ENCODE data around the gene MRAP2.

Gene MRAP2

GRCh38 chr6:84002226-84002625 lies 31.3 kb upstream of the MRAP2 start:
- TF ChIP-seq CTCF (IDR thresholded peaks at IDR 0.05; ENCODE audit: low read depth, low read length, missing control alignments), result no peak
- no peak overlapping the region for H3K4me3 ChIP-seq (ENCODE audit: low read depth, low read length)
- no peak for DNase-seq (ENCODE audit: low read depth)

GRCh38 chr6:84003131-84003530 lies 30.4 kb upstream of the MRAP2 start:
- H3K4me3 ChIP-seq (ENCODE audit: low read depth, low read length), result no peak overlapping the region
- DNase-seq (ENCODE audit: low read depth), result no peak
- TF ChIP-seq CTCF (IDR thresholded peaks at IDR 0.05; ENCODE audit: low read depth, low read length, missing control alignments), result no peak

- DNase-seq (ENCODE audit: low read depth), result no peak
- TF ChIP-seq CTCF (IDR thresholded peaks at IDR 0.05; ENCODE audit: low read depth, low read length, missing control alignments), result no peak
Observed at GRCh38 chr6:84003654-84004053, 29.9 kb upstream of the MRAP2 start.

GRCh38 chr6:84007871-84008270 lies 25.7 kb upstream of the MRAP2 start:
- no peak for DNase-seq (ENCODE audit: low read depth)
- H3K4me3 ChIP-seq (ENCODE audit: low read depth, low read length), result no peak overlapping the region
- TF ChIP-seq CTCF (IDR thresholded peaks at IDR 0.05; ENCODE audit: low read depth, low read length, missing control alignments), result no peak

More at GRCh38 chr6:84003654-84004053, 29.9 kb upstream of the MRAP2 start:
- no peak overlapping the region for H3K4me3 ChIP-seq (ENCODE audit: low read depth, low read length)

GRCh38 chr6:84013354-84013753 lies 20.2 kb upstream of the MRAP2 start:
- H3K4me3 ChIP-seq (ENCODE audit: low read depth, low read length), result no peak overlapping the region
- no peak for TF ChIP-seq CTCF (IDR thresholded peaks at IDR 0.05; ENCODE audit: low read depth, low read length, missing control alignments)
- no peak for DNase-seq (ENCODE audit: low read depth)

GRCh38 chr6:84013931-84014330 lies 19.6 kb upstream of the MRAP2 start:
- no peak for DNase-seq (ENCODE audit: low read depth)
- no peak overlapping the region for H3K4me3 ChIP-seq (ENCODE audit: low read depth, low read length)
- TF ChIP-seq CTCF (IDR thresholded peaks at IDR 0.05; ENCODE audit: low read depth, low read length, missing control alignments), result no peak

- H3K4me3 ChIP-seq (ENCODE audit: low read depth, low read length), result no peak overlapping the region
- DNase-seq (ENCODE audit: low read depth), result no peak
- no peak for TF ChIP-seq CTCF (IDR thresholded peaks at IDR 0.05; ENCODE audit: low read depth, low read length, missing control alignments)
Observed at GRCh38 chr6:84016029-84016428, 17.5 kb upstream of the MRAP2 start.
